Islet of Langerhans (tissue), 1 donor: ENCODE measurements around the gene BMERB1.
"Not testable (repeated sequence)": the region's sequence is repeated elsewhere in the genome, so short reads cannot be mapped to it uniquely, and the experiment has no call there.

Experiments used
- FAIRE-seq: peaks from one replicate; lab custom pipeline; 2011; peaks lifted over from hg19 to GRCh38; lab: Jason Lieb, UNC

The BMERB1 gene

DNA sequence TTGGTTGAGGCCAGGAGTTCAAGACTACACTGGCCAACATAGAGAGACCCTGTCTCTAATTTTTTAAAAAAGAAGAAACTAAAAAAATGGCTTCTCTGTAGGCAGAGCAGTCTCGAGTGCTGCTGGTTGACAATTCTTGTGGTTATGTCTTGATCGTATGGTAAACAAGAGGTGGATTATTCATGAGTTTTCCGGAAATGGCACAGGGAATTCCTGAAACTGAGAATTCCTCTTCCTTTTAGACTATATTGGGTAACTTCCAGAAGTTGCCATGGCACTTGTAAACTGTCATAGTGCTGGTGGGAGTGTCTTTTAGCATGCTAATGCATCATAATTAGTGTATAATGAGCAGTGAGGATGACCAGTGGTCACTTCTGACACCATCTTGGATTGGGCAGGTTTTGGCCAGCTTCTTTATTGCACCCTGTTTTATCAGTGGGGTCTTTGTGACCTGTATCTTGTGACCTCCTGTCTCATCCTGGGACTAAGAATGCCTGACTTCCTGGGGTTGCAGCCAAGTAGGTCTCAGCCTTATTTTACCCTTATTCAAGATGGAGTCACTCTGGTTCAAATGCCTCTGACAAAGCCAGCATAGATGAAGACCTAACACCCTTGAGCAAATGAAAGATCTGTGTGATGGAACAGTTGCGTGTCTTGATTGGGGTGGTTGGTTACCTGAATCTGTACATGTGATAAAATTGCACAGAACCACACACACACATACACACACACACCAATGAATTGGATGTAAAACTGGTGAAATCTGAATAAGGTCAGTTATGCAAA lies 30.2 kb downstream of the BMERB1 start:
- FAIRE-seq = no peak

DNA sequence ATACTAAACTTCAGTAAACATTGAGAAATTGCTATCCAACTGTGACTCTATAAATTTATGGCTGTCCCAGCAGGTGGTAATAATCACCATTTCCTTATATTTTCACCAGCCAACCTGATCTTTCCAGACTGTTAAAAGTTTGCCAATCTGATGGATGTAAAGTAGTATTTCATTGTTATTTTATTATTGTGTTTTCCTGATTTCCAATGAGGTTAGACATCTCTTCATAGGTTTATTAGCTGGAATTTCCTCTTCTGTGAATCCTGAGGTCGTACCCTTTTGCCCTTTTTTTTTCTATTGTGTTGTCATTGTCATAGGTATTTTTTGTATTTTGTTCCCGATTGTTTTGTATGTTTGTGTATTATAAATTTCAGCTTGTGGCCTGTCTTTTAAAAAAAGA lies 31.7 kb downstream of the BMERB1 start:
- FAIRE-seq = no peak

DNA sequence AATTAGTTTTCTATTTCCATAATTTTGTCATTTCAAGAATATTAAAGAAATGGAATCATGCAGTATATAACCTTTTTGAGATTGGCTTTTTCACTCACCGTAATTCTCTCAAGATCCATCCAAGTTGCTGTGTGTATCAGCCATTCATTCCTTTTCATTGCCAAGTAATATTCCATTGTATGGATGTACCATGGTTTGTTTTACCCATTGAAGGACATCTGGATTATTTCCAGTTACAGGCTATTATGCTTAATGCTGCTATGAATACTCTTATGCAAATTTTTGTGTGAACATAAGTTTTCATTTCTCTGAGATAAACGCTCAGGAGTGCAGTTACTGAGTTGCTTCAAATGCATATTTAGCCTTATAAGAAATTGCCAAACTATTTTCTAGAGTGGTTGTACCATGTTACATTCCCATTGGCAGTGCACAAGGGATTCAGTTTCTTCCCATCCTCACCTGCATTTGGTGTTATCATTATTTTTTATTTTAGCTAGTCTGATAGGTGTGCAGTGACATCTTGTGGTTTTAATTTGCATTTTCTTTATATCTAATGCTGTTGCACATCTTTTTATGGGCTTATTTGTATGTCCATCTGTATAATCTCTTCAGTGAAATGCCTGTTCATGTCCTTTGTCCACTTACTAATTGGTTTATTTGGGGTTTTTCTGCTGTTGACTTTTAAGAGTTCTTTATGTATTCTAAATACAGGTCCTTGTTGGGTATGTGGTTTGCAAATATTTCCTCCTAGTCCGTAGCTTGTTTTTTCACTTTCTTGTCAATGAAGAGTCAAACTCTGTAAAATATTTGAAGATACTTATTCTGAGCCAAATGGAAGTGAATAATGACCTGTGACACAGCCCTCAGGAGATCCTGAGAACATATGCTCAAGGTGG lies 32.7 kb downstream of the BMERB1 start:
- no peak for FAIRE-seq

DNA sequence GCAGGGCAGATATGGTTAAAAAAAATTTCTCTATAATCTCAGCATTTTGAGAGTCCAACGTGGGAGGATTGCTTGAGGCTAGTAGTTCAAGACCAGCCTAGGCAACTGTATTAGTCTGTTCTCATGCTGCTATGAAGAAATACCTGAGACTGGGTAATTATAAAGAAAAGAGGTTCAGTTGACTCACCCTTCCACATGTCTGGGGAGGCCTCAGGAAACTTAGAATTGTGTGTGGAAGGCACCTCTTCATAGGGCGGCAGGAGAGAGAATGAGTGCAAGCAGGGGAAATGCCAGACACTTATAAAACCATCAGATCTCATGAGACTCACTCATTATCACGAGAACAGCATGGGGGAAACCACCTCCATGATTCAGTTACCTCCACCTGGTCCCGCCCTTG lies 42.6 kb downstream of the BMERB1 start:
- not testable (repeated sequence) for FAIRE-seq

DNA sequence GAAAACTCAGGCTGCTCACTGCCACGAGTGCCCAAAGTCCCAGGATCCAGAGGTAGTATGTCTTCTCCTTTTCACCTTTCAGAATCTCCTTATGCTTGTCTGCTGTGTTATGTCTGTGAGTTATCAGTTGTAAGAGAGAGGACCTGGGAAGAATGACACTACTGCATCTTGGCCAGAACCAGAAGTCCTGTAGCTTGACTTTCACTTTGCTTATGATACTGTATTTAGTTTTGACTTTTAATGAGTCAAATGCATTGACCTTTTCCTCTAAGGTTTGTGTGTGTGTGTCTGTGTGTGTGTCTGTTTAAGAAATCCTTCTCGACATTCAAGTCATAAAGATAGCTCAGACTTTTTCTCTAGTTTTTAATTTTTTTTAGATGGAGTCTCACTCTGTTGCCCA lies 43.4 kb downstream of the BMERB1 start:
- no peak for FAIRE-seq

DNA sequence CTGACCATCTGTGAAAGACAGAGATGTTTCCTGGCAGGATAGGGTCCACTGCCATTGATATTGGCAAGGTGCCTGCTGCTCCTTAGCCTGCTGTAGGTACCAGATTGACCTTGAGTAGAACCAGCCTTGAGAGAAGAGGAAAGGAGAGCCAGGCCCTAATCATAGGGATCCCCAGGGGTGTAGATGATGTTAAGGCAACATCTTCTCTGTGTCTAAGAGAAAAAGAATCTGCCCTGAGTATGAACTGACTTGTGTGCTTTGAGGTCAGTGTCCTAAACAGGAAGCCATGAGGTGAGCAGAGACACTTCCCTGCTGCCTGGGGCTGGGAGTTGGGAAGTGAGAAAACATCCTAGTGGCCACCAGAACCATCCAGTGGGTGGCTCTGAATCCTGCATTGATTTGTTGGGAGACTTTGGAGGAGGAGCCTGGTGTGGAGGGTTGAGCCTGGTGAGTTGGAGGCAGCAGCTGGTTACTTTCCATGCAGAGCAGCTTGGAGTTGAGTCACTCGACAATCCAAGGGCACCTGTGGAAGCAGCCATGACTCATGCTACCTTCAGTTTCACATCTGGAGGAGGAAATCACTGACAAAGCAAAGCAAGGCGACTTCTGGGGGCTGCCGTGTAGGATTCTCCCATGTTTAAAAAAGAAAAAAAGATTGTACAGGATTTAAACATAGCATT lies 47.8 kb downstream of the BMERB1 start:
- FAIRE-seq = no peak

DNA sequence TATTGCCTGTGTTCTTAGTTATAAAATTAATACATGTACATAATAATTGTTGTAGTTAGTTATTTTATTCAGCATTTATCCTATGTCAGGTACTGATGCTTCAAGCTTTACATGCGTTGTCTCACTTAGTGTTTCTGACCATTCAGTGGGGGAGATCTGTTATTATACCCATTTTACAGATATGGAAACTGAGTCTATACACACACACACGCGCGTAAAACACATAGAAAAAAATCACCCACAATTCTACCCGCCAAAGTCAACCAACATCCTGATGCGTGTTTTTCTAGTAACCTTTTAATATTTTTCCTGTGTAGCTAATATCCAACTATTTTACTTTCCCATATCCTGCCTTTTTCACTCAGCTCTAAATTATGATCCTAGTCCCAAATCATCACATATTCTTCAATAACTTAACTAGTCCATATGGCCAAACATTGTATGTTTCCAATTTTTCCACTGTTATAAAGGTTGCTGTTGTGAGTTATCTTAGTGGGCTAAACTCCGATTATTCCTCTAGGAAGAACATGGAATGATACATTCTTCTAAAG lies 48.4 kb downstream of the BMERB1 start:
- no peak for FAIRE-seq

DNA sequence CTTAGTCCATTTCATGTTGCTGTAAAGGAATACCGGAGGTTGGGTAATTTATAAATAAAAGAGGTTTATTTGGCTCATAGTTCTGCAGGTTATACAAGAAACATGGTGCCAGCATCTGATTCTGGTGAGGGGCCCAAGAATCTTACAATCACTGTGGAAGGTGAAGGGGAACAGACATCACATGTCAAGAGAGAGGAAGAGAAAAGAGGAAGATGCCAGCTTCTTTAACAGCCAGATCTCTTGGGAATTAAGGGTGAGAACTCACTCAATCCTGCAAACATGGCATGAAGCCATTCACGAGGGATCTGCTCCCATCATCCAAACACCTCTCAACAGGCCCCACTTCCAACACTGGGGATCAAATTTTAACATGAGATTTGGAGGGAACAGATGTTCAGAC lies 49.5 kb downstream of the BMERB1 start:
- FAIRE-seq = no peak

DNA sequence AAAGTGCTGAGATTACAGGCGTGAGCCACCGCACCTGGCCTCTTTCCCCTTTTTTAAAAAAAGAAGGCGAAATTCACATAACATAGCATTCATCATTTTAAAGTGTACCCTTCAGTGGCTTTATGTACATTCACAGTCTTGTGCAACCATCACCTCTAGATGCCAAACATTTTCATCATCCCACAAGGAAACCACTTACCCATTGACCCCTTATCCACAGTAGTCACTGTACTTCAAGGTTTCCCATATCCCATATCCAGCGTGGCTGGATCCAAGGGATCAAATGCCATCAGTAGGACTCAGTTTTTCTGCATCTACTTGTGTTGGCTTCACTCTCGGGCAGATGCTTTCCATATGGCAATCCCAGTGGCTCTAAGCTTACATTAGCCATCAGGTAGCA lies 50.3 kb downstream of the BMERB1 start:
- FAIRE-seq = no peak

DNA sequence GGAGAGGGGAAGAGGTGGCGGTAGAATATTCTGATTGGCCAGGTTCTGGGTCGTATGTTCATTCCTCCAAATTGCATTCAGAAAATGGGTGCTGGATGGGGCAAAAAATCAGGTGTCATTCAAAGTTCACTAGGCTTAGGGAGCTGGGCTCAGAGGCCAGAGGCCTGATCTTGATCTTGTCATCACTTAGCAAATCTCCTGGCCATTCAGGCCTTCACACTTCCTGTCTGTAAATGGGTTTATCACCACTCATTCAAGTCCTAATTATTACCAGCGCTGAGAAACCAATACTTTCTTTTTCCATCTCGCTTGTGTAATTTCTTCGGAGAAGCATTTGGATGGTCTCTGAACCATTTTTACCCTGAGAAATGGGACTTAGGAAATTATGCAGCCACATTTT lies 50.8 kb downstream of the BMERB1 start:
- FAIRE-seq = no peak

DNA sequence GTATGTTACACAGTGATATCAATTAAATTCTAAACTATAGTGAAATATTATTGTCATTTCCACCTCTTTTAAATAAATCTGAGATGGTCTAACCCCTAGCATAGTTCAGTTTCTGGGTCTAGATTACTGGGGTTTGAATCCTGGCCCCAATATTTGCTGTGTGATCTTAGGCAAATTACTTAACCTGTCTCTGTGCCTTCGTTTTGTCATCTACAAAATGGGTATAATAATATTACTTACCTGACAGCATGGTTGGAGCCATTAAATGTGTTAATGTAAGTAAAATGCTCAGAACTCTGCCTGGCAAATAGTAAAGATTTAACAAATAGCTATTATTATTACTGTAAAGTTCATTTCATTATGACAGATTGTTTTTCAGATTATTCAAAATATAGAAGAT lies 52.3 kb downstream of the BMERB1 start:
- no peak for FAIRE-seq

DNA sequence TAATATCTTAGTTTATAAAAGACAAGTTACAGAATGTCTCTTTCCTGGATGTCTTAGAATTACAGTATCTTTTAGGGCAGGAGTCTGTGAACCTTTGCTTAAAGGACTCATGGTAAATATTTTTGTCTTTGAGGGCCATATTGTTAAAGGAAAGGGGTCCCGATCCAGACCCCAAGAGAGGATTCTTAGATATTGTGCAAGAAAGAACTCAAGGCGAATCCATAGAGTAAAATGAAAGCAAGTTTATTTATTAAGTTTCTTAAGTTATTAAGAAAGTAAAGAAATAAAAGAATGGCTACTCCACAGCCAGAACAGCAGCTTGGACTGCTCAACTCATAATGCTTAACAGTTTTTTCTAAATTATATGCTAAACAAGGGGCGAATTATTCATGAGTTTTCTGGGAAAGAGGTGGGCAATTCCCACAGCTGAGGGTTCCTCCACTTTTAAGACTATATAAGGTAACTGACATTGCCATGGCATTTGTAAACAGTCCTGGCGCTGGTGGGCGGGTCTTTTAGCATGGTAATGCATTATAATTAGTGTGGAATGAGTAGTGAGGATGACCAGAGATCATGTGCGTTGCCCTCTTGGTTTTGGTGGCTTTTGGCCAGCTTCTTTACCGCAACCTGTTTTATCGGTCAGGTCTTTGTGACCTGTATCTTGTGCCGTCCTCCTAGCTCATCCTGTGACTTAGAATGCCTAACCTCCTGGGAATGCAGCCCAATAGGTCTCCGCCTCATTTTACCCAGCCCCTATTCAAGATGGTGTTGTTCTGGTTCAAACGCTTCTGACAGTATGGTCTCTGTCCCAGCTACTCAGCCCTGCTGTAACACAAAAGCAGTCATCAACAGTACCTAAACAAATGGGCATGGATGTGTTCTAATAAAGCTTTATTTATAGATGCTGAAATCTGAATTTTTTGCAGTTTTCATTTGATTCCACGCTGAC lies 53.2 kb downstream of the BMERB1 start:
- FAIRE-seq = no peak

DNA sequence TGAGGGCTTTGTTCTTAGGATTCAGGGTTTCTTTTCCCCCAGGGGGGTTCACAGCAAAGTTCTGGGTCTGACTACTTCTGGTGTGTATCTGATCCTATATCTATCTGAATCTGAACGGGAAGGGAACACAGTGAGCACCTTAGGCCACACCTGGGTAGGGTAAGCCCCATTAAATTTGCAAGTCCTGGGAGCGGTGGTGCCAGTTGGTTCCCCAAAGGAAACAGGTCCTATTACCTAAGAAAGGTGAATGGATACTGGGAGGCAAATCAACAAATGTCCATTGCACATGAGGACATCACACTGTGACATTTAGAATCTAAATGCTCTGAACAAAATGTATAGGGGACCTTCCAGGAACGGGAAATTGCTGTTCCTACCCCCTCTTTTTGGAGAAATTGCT lies 54.6 kb downstream of the BMERB1 start:
- no peak for FAIRE-seq

DNA sequence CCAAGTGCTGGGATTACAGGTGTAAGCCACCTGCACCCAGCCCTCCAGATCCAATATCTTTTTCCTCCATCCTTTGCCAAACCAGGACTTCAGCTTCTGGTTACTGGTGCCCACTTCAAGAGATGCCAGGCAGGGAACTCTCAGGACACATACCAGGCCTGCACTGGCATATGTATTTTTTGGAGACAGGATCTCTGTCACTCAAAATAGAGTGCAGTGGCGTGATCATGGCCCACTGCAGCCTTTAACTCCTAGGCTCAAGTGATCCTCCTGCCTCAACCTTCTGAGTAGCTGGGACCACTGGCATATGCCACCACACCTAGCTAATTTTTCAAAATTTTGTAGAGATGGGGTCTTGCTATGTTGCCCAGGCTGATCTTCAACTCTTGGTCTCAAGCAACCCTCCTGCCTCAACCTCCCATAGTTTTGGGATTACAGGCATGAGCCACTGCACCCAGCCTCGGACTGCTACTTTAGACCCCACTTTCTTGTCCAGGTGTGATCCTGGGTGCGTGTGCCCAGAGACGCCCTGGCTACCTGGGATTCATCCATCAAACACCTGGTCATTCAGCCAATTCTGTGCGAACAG lies 55.8 kb downstream of the BMERB1 start:
- no peak for FAIRE-seq

DNA sequence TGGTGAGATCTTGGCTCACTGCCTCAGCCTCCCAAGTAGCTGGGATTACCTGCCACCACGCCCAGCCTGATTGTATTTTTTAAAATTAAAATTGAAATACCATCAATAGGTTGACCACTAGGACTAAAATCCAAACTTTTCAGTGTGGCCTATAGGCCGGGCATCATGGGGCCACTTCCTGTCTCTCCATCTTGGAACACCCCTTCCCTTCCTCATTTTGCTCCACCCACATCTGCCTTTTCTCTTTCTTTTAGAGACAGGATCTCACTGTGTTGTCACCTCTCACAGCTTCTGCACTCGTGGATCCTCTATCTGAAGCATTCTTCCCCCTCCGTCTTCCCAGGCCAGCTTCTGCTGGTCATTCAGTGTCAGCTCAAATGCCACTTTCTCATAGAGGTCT lies 57.0 kb downstream of the BMERB1 start:
- no peak for FAIRE-seq

DNA sequence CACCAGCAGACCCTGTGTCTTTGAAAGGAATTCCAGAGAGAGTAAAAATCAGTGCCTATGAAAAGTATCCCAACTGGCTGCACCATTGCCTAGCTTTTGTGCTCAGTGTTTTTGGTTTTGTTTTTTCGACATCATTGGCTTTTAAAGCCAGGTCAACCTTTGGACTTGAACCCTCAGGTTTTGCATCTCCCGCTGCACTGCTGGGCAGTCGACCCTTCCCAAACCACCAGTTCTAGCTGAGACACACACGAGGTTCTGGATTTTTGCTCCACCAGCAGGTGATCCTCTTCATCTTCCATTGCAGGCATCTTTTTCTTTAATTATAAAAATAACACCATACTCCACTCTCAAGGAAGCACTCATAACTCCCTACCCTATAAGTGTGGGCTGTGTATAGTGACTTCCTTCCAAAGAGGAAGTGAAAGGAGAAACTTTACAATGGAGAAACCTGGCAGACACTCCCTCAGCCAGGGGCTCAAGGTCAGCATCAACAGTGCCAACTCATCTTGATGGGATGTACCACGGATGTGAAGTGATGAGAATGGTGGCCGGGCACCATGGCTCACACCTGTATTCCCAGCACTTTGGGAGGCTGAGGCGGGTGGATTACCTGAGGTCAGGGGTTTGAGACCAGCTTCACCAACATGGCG lies 57.8 kb downstream of the BMERB1 start:
- no peak for FAIRE-seq

DNA sequence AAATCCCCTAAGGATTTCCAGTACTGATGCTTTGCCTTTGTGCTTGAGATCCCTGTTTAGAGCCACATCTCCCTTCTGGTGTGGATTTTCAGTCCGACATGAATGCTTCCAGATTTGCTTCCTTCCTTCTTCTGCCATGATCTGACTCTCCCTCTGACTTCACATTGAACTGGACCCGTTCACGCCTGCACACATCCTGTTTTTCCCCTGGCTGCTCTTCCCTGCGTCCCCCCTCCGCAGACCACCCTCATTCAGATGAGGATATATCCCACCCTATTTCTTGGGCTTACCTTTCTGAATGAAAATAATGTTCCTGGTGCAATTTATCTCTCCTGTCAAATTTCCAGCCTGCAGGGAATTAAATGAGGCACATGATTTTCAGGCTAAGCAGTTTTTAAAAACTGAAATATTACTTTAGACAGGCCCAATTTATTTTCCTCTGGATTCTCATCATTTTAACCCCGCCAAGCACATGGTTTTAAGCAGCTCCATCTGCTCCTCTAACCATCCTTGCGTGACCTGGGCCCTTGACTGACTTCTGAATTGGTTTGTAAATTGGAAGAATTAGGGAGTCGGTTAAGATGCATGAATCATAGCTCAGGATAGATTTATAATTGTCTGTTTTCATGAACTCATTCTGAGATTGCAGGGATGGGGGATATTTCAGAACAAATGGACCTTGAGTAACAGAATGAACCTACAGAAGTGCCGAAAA lies 59.2 kb downstream of the BMERB1 start:
- FAIRE-seq = no peak

DNA sequence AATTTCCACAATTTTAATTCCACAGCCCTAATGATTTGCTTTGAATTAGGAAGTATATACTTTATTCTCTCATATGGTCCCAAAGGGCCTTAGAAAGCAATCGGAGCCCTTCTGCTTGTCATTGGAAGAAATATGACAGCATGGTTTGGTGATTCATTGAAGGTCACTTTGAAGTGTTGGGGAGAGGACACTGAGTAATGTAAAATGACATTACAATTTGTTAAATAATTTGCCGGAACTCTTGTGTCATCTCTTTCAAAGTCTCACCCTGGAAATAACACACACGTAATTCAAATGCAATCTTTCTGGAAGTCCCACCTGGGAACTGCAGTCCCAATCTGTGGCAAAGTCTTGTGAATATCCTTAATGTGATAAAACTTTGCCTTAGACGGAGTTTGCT lies 59.8 kb downstream of the BMERB1 start:
- no peak for FAIRE-seq

DNA sequence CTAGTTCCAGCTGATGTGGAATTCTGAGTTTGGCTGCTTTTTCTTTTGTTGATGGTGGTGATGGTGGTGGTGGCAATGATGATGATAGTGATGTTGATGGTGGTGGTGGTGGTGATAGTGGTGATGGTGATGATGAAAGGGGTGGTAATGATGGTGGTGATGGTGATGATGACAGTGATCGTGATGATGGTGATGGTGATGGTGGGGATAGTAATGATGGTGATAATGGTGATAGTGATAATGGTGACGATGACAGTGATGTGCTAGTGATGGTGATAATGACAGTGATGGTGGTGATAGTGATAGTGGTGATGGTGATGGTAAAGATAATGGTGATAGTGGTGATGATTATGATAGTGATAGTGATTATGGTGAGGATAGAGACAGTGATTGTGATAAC lies 61.5 kb downstream of the BMERB1 start:
- no peak for FAIRE-seq
